ENCODE results near the gene COLEC12.

DNA sequence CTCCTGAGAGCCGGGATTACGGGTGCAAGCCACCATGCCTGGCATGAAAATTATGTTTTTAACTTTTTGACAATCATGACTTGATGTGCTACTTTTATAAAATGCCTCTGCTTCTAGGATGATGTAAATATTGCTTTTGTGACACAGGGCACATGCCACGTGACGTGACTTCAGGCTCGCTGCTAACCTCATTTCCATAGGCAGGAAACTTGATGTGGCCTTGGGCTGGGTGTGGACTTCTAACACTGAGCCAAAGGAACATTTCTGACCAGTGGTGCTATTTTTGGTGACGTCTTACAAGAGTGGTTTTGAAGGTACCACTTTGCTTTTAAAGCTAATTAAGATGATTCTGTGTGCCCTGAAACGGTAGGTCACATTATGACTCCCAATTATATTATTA lies 198.4 kb downstream of the COLEC12 start:
- TF ChIP-seq YY1 (IDR thresholded peaks at IDR 0.05; ENCODE audit: low read depth) = no peak
- no peak for TF ChIP-seq EGR1 (IDR thresholded peaks at IDR 0.05)
- TF ChIP-seq, protein P1, sequence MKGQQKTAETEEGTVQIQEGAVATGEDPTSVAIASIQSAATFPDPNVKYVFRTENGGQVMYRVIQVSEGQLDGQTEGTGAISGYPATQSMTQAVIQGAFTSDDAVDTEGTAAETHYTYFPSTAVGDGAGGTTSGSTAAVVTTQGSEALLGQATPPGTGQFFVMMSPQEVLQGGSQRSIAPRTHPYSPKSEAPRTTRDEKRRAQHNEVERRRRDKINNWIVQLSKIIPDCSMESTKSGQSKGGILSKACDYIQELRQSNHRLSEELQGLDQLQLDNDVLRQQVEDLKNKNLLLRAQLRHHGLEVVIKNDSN (IDR thresholded peaks at IDR 0.05) = no peak
- TF ChIP-seq FOXM1 (IDR thresholded peaks at IDR 0.05; ENCODE audit: borderline replicate concordance, low read depth) = no peak
- no peak for TF ChIP-seq CEBPB (IDR thresholded peaks at IDR 0.05)
- TF ChIP-seq EP300 (IDR thresholded peaks at IDR 0.05; ENCODE audit: borderline replicate concordance) = no peak
